B cell (primary cell): ENCODE data around the gene CLIP1. TPM values are rescaled to one million over a fixed set of nuclear protein-coding genes. Genes with fewer than 3 reads are reported as not detected.
"Not testable (repeated sequence)": the region's sequence is repeated elsewhere in the genome, so short reads cannot be mapped to it uniquely, and the experiment has no call there.

Source experiments
- ATAC-seq: fragments of 200-7000 bp; cut with Tn5 transposase; one replicate; pipeline ENCODE4 v1.10.0; 2021; ENCODE audit warnings: low read depth, mild to moderate bottlenecking, moderate number of reproducible peaks, moderate library complexity
- CTCF ChIA-PET: fragments of 350-600 bp; sonication (Branson Sonifier 250); formaldehyde crosslinking; loops from one replicate; lab custom pipeline; 2021; ENCODE audit warnings: antibody characterized with exemption, inconsistent platforms; lab: Charles Lee
- POLR2A ChIA-PET: fragments of 350-600 bp; sonication (Branson Sonifier 250); formaldehyde crosslinking; loops from one replicate; lab custom pipeline; 2021; ENCODE audit warnings: antibody characterized with exemption; lab: Charles Lee
- DNase-seq: peaks from one replicate; pipeline ENCODE4 v3.0.0; 2013
- H2AFZ ChIP-seq: 2 replicates; pipeline ENCODE4 v1.6.1; 2012; ENCODE audit warnings: mild to moderate bottlenecking, low read depth, low read length; ENCODE audit not compliant: insufficient read depth, poor library complexity, severe bottlenecking
- H3K27ac ChIP-seq, 2 donors: 1 replicate in 1 of 2; 2 replicates in 1 of 2; pipeline ENCODE4 v1.5.1; 2012 to 2013; ENCODE audit warnings: low read length in 2 of 2, mild to moderate bottlenecking in 2 of 2, moderate library complexity in 1 of 2
- H3K27me3 ChIP-seq, 4 experiments: fragments of 200-600 bp in 1 of 4; sonication (generic) in 1 of 4; replicated peaks in 1 of 4; 1 replicate in 2 of 4; 2 replicates in 2 of 4; pipeline versions ENCODE4 v1.6.1 to v1.7.0; 2013 to 2016; ENCODE audit warnings: low read length in 3 of 4, mild to moderate bottlenecking in 2 of 4, mixed read lengths in 1 of 4, moderate library complexity in 1 of 4; ENCODE audit not compliant: insufficient read depth in 4 of 4, control insufficient read depth in 3 of 4; ENCODE audit errors: control extremely low read depth in 1 of 4
- H3K36me3 ChIP-seq, 2 experiments: replicated peaks in 1 of 2; 1 replicate in 1 of 2; 2 replicates in 1 of 2; pipeline versions ENCODE4 v1.6.1 to v1.7.1; 2013; ENCODE audit warnings: low read length in 1 of 2; ENCODE audit not compliant: insufficient read depth in 2 of 2, control insufficient read depth in 1 of 2; ENCODE audit errors: control extremely low read depth in 1 of 2, extremely low read depth in 1 of 2
- H3K4me1 ChIP-seq, 2 donors: fragments of 200-600 bp in 1 of 2; sonication (generic) in 1 of 2; 1 replicate in 1 of 2; 2 replicates in 1 of 2; pipeline versions ENCODE4 v1.5.1 to v1.6.1; 2013 to 2017; ENCODE audit warnings: low read length in 2 of 2; ENCODE audit not compliant: control insufficient read depth in 2 of 2, insufficient read depth in 2 of 2
- H3K4me2 ChIP-seq: replicated peaks from 2 replicates; pipeline ENCODE3; 2012; ENCODE audit warnings: mild to moderate bottlenecking, low read depth, low read length; ENCODE audit not compliant: poor library complexity, severe bottlenecking
- H3K4me3 ChIP-seq, 5 experiments: fragments of 200-600 bp in 1 of 5; sonication (generic) in 1 of 5; 1 replicate in 3 of 5; 2 replicates in 2 of 5; pipeline versions ENCODE4 v1.5.1 to v1.7.0; 2011 to 2016; ENCODE audit warnings: low read length in 4 of 5, mild to moderate bottlenecking in 4 of 5, low read depth in 2 of 5, control low read depth in 1 of 5, moderate library complexity in 1 of 5; ENCODE audit not compliant: insufficient read depth in 1 of 5; ENCODE audit errors: control extremely low read depth in 1 of 5, extremely low read depth in 1 of 5
- H3K79me2 ChIP-seq: fragments of 200-600 bp; sonication (generic); one replicate; pipeline ENCODE4 v1.6.0; 2016; ENCODE audit warnings: low read length; ENCODE audit not compliant: control insufficient read depth, insufficient read depth
- H3K9ac ChIP-seq: fragments of 200-600 bp; sonication (generic); 2 replicates; pipeline ENCODE4 v1.6.1; 2017; ENCODE audit warnings: mild to moderate bottlenecking, low read length, moderate library complexity
- H3K9me3 ChIP-seq, 3 donors: one replicate each; pipeline versions ENCODE4 v1.6.1 to v1.7.1; 2013; ENCODE audit warnings: low read length in 2 of 3; ENCODE audit not compliant: control insufficient read depth in 2 of 3, insufficient read depth in 1 of 3; ENCODE audit errors: control extremely low read depth in 1 of 3
- H4K20me1 ChIP-seq: 2 replicates; pipeline ENCODE4 v1.6.0; 2012; ENCODE audit warnings: mild to moderate bottlenecking, low read length; ENCODE audit not compliant: insufficient read depth, control insufficient read depth, poor library complexity, severe bottlenecking
- H3K27ac Mint-ChIP-seq: one replicate; pipeline ENCODE4 v1.8.0; 2021; ENCODE audit warnings: mixed read lengths
- H3K27me3 Mint-ChIP-seq: one replicate; pipeline ENCODE4 v1.8.0; 2021; ENCODE audit warnings: mixed read lengths
- H3K4me1 Mint-ChIP-seq: one replicate; pipeline ENCODE4 v1.8.0; 2021; ENCODE audit warnings: mixed read lengths
- H3K4me3 Mint-ChIP-seq: one replicate; pipeline ENCODE4 v1.8.0; 2021; ENCODE audit warnings: mixed read lengths
- H3K9me3 Mint-ChIP-seq: one replicate; pipeline ENCODE4 v1.8.0; 2022; ENCODE audit warnings: mixed read lengths; ENCODE audit not compliant: insufficient read depth
- EZH2 ChIP-seq: IDR thresholded peaks from 2 replicates; pipeline ENCODE4 v1.6.1; 2012; ENCODE audit warnings: borderline replicate concordance, low read depth, mild to moderate bottlenecking, moderate library complexity, low read length; ENCODE audit not compliant: insufficient read depth, poor library complexity, severe bottlenecking
- WGBS: methylation state at CpG from one replicate; pipeline ENCODE4 v1.1.5; 2013; ENCODE audit warnings: missing lambda C conversion rate; ENCODE audit not compliant: insufficient coverage; 5-methylcytosine and 5-hydroxymethylcytosine counted together
- intact Hi-C: fragments of 100-400 bp; cut with micrococcal nuclease; formaldehyde crosslinking; loops from one replicate; pipeline ENCODE4 v1.10.0; 2022
- polyA plus RNA-seq: library from polyadenylated mRNA; depleted of rRNA; stranded (reverse); fragments of >200 nt; gene quantifications from 2 replicates; pipeline ENCODE4 v1.2.3, GENCODE V29; 2012
- total RNA-seq, 2 donors: library from RNA; stranded (reverse); fragments of 120-200 nt in 1 of 2; gene quantifications; 1 replicate in 1 of 2; 2 replicates in 1 of 2; pipeline versions ENCODE4 v1.2.3 to v1.2.4, GENCODE V29; 2013 to 2022
- TF ChIP-seq, protein P1 (sequence below): fragments of 200-600 bp; IDR thresholded peaks from one replicate; pipeline ENCODE4 v1.8.0; 2022; ENCODE audit warnings: antibody characterized with exemption, mild to moderate bottlenecking

CLIP1 gene
- total and polyA plus RNA-seq, 2 donors (not counting 1 experiment from before 2014, with no cell fraction given) = 17.0 to 64.9 TPM

DNA sequence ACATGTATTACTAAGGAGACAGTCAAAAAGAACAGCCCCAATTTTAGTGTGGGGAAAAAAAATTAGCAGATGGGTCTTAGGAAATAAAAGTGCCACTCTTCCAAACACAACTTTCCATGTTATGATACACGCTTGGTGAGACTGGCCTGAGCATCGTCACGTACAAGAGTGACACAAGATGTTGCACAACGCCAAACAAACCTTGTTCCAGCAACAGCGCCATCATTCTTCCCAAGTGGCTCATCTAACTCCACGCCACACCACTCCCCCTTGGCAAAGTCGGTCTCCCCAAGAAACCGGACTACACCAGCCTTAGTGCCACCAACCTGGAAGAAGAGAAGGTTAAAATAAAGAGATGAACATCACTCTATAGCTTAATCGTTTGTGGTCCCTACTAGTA, 58.7 kb downstream of the CLIP1 start:
- no peaks in the 10 kb centered on the region for H3K27me3 Mint-ChIP-seq
- no peak overlapping the region for H3K27ac Mint-ChIP-seq
- intact Hi-C loops = no loop called here

DNA sequence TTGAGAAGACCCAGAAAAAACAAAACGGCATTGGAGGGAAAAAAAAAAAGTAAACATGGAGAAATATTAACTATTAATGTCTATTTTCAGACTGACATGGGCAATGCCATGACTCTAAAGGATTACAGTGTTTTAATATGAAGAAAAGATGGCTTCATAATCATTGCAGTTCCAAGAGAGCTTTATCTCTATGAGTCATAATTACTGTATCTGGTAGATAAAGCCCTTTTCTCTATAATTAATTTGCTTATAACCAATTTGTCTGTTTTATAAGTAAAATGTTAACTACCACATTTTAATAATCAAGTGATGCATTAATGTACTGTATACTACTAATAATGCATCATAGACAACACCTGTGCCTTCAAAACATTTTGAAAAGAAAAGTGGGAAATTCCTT, 59.7 kb downstream of the CLIP1 start:
- ChIA-PET POLR2A (no interaction called here), CTCF (no interaction called here)
- intact Hi-C loops = no loop called here
- Histone ChIP-seq H3K4me3 (no peak overlapping the region), H3K79me2 (peaks cover 6% of the 10 kb centered on the region), H4K20me1 (no peaks in the 10 kb centered on the region), H3K9ac (no peak overlapping the region), H3K27ac (no peak overlapping the region), H2AFZ (no peak overlapping the region), H3K9me3 (no peaks in the 10 kb centered on the region), H3K27me3 (no peaks in the 10 kb centered on the region), H3K36me3 (peaks cover 13 to 33% of the 10 kb centered on the region in 2 experiments), H3K4me2 (no peak overlapping the region), H3K4me1 (no peaks in the 10 kb centered on the region)
- Mint-ChIP-seq H3K9me3 (no peaks in the 10 kb centered on the region), H3K4me3 (no peak overlapping the region), H3K27me3 (no peaks in the 10 kb centered on the region), H3K4me1 (no peaks in the 10 kb centered on the region), H3K27ac (no peak overlapping the region)
- ATAC-seq (no peak), DNase-seq (no peak)
- TF ChIP-seq, protein P1, sequence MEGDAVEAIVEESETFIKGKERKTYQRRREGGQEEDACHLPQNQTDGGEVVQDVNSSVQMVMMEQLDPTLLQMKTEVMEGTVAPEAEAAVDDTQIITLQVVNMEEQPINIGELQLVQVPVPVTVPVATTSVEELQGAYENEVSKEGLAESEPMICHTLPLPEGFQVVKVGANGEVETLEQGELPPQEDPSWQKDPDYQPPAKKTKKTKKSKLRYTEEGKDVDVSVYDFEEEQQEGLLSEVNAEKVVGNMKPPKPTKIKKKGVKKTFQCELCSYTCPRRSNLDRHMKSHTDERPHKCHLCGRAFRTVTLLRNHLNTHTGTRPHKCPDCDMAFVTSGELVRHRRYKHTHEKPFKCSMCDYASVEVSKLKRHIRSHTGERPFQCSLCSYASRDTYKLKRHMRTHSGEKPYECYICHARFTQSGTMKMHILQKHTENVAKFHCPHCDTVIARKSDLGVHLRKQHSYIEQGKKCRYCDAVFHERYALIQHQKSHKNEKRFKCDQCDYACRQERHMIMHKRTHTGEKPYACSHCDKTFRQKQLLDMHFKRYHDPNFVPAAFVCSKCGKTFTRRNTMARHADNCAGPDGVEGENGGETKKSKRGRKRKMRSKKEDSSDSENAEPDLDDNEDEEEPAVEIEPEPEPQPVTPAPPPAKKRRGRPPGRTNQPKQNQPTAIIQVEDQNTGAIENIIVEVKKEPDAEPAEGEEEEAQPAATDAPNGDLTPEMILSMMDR = no peak
- TF ChIP-seq EZH2 = no peak
- no CpG with 5 or more reads among the region's 1 CpG for WGBS

More for the DNA sequence above, 58.7 kb downstream of the CLIP1 start:
- Histone ChIP-seq H3K27me3 (no peaks in the 10 kb centered on the region), H3K4me3 (no peak overlapping the region), H3K79me2 (peaks cover 6% of the 10 kb centered on the region), H3K4me2 (no peak overlapping the region), H2AFZ (no peak overlapping the region), H4K20me1 (no peaks in the 10 kb centered on the region), H3K27ac (no peak overlapping the region), H3K9me3 (no peaks in the 10 kb centered on the region), H3K36me3 (peaks cover 13 to 33% of the 10 kb centered on the region in 2 experiments), H3K9ac (no peak overlapping the region), H3K4me1 (no peaks in the 10 kb centered on the region)
- DNase-seq (no peak), ATAC-seq (no peak)
- WGBS = 100% methylated on average over 5 of the region's 9 CpGs
- TF ChIP-seq, protein P1 = no peak
- TF ChIP-seq EZH2 = no peak
- no peaks in the 10 kb centered on the region for H3K9me3 Mint-ChIP-seq
- H3K4me3 Mint-ChIP-seq = no peak overlapping the region
- no peaks in the 10 kb centered on the region for H3K4me1 Mint-ChIP-seq
- ChIA-PET POLR2A (no interaction called here), CTCF (interaction anchor here (0.9 kb wide), 1 partner anchor 9 kb away, joined by 3 read pairs; no protein-coding TSS in a partner anchor)

DNA sequence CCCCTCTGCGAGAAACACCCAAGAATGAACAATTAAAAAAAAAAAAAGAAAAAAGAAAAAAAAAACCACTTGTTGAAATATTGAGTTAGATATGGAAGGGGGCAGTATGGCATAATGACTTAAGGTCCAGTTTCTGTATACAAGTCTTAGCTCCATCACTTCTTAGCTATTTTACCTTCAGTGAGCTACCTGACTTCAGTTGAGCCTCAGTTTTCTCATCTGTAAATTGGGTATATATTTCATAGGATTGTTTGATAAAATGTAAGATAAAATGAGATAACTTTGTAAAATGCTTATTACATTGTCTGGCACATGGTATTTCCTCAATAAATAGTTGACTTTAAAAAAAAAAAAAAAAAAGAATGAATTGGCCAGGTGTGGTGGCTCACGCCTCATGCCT, 64.1 kb downstream of the CLIP1 start:
- CTCF ChIA-PET = interaction anchor here (0.9 kb wide), 1 partner anchor 10 kb away, joined by 3 read pairs; no protein-coding TSS in a partner anchor
- H3K9me3 ChIP-seq, H3K27ac ChIP-seq, H3K9me3 Mint-ChIP-seq, H3K4me1 Mint-ChIP-seq, H3K9ac ChIP-seq, H2AFZ ChIP-seq, ATAC-seq, H4K20me1 ChIP-seq, POLR2A ChIA-PET, H3K4me3 Mint-ChIP-seq, DNase-seq, H3K4me2 ChIP-seq, H3K79me2 ChIP-seq, H3K27me3 ChIP-seq, intact Hi-C loops, H3K4me3 ChIP-seq, H3K27ac Mint-ChIP-seq, H3K27me3 Mint-ChIP-seq, H3K4me1 ChIP-seq: not testable (repeated sequence)
- no CpG with 5 or more reads among the region's 2 CpGs for WGBS
- peaks cover 16 to 38% of the 10 kb centered on the region in 2 experiments for H3K36me3 ChIP-seq
